IMR-90 (cell line): ENCODE data around the gene APBB3. TPM values are rescaled to one million over a fixed set of nuclear protein-coding genes. Genes with fewer than 3 reads are reported as not detected.

Experiments
- microRNA-seq, 2 experiments: library from miRNA; stranded (forward) in 1 of 2; unstranded in 1 of 2; fragments of 10-50 nt in 1 of 2; fragments of <30 nt in 1 of 2; gene quantifications in 1 of 2; microRNA quantifications in 1 of 2; one replicate each; pipeline versions ENCODE3 to v1.1.0; 2013 to 2020; ENCODE audit not compliant: insufficient read depth in 1 of 2, insufficient read length in 1 of 2, unreplicated experiment in 1 of 2
- polyA plus RNA-seq, 3 experiments: library from polyadenylated mRNA; depleted of rRNA; stranded (reverse); fragments of >200 nt; gene quantifications; 2 replicates each; pipeline ENCODE4 v1.2.3, GENCODE V29; 2012; ENCODE audit warnings: low replicate concordance in 1 of 3
- small RNA-seq, 5 experiments: library from RNA; depleted of rRNA; stranded (forward); fragments of <200 nt; gene quantifications; one replicate each; pipeline ENCODE3, GENCODE V24; 2012
- total RNA-seq: library from RNA; depleted of rRNA; stranded (reverse); fragments of >200 nt; gene quantifications from 2 replicates; pipeline ENCODE4 v1.2.3, GENCODE V29; 2012; rRNA removed

The APBB3 gene
- total and polyA plus RNA-seq, 2 of the 4 experiments (the other 2 are of a cell fraction), result 6.6 to 23.8 TPM

Small RNA genes within 50 kb of the gene (microRNA-seq; reads per million reads assigned to microRNA genes)
- gene MIR6831 (ENCODE audit: unreplicated experiment) (not detected), gene RF00279 (ENCODE audit: insufficient read depth, insufficient read length) (not detected), gene RF00443 (ENCODE audit: insufficient read depth, insufficient read length) (not detected)

Small RNA genes within 50 kb of the gene (small RNA-seq; reads per million reads assigned to genes)
- gene RF00279 (0 reads per million in 5 experiments), gene RF00443 (0 reads per million in 5 experiments)

Other genes with a start within 250 kb of the APBB3 start
- gene HBEGF, start 218.0 kb downstream of the APBB3 start, total RNA-seq, result 18.8 and 26.9 TPM in 2 replicates
- gene HBEGF, start 218.0 kb downstream of the APBB3 start, polyA plus RNA-seq (2012; rRNA removed), result 36.1 and 48.7 TPM in 2 replicates
- gene SLC4A9, start 204.4 kb downstream of the APBB3 start, total RNA-seq, result not detected in 2 replicates
- not detected in 2 replicates for gene SLC4A9, start 204.4 kb downstream of the APBB3 start, polyA plus RNA-seq (2012; rRNA removed)
- 36.7 and 46.4 TPM in 2 replicates for gene ANKHD1, start 162.8 kb downstream of the APBB3 start, total RNA-seq
- 29.1 and 32.1 TPM in 2 replicates for gene ANKHD1, start 162.8 kb downstream of the APBB3 start, polyA plus RNA-seq (2012; rRNA removed)
- 0.28 and 0.36 TPM in 2 replicates for gene EIF4EBP3, start 16.9 kb downstream of the APBB3 start, total RNA-seq
- gene EIF4EBP3, start 16.9 kb downstream of the APBB3 start, polyA plus RNA-seq (2012; rRNA removed), result 1.7 and 2.1 TPM in 2 replicates
- 52.9 and 53.9 TPM in 2 replicates for gene SRA1, start 7.1 kb downstream of the APBB3 start, total RNA-seq
- 54.8 TPM in 2 replicates for gene SRA1, start 7.1 kb downstream of the APBB3 start, polyA plus RNA-seq (2012; rRNA removed)
- 17.2 and 19.2 TPM in 2 replicates for gene SLC35A4, start 230 bp upstream of the APBB3 start, total RNA-seq
- gene SLC35A4, start 230 bp upstream of the APBB3 start, polyA plus RNA-seq (2012; rRNA removed), result 66.4 and 69.7 TPM in 2 replicates
- gene CD14, start 68.6 kb upstream of the APBB3 start, total RNA-seq, result 0.18 TPM in 1 of 2 replicates, not detected in the other
- gene CD14, start 68.6 kb upstream of the APBB3 start, polyA plus RNA-seq (2012; rRNA removed), result 0.17 and 0.19 TPM in 2 replicates
- 4.2 and 6.6 TPM in 2 replicates for gene TMCO6, start 74.9 kb upstream of the APBB3 start, total RNA-seq
- 7.2 and 10.6 TPM in 2 replicates for gene TMCO6, start 74.9 kb upstream of the APBB3 start, polyA plus RNA-seq (2012; rRNA removed)
- 20.4 and 30.0 TPM in 2 replicates for gene NDUFA2, start 83.0 kb upstream of the APBB3 start, total RNA-seq
- gene NDUFA2, start 83.0 kb upstream of the APBB3 start, polyA plus RNA-seq (2012; rRNA removed), result 104 and 131 TPM in 2 replicates
- gene IK, start 83.2 kb upstream of the APBB3 start, total RNA-seq, result 137 and 143 TPM in 2 replicates
- 99.8 and 105 TPM in 2 replicates for gene IK, start 83.2 kb upstream of the APBB3 start, polyA plus RNA-seq (2012; rRNA removed)
- 19.2 and 20.4 TPM in 2 replicates for gene WDR55, start 100.3 kb upstream of the APBB3 start, total RNA-seq
- 18.0 and 19.0 TPM in 2 replicates for gene WDR55, start 100.3 kb upstream of the APBB3 start, polyA plus RNA-seq (2012; rRNA removed)
- under 0.01 TPM in 2 replicates for gene DND1, start 109.0 kb upstream of the APBB3 start, total RNA-seq
- 0.63 and 0.67 TPM in 2 replicates for gene DND1, start 109.0 kb upstream of the APBB3 start, polyA plus RNA-seq (2012; rRNA removed)
- gene HARS1, start 126.8 kb upstream of the APBB3 start, total RNA-seq, result 134 and 141 TPM in 2 replicates
- 89.3 and 97.6 TPM in 2 replicates for gene HARS1, start 126.8 kb upstream of the APBB3 start, polyA plus RNA-seq (2012; rRNA removed)
- gene HARS2, start 126.9 kb upstream of the APBB3 start, total RNA-seq, result 30.1 and 36.9 TPM in 2 replicates
- gene HARS2, start 126.9 kb upstream of the APBB3 start, polyA plus RNA-seq (2012; rRNA removed), result 26.5 and 33.0 TPM in 2 replicates
- gene ZMAT2, start 135.8 kb upstream of the APBB3 start, total RNA-seq, result 16.3 and 44.7 TPM in 2 replicates
- 32.2 and 41.2 TPM in 2 replicates for gene ZMAT2, start 135.8 kb upstream of the APBB3 start, polyA plus RNA-seq (2012; rRNA removed)
- under 0.01 TPM in 1 of 2 replicates, not detected in the other for gene PCDHA1, start 221.5 kb upstream of the APBB3 start, total RNA-seq
- gene PCDHA1, start 221.5 kb upstream of the APBB3 start, polyA plus RNA-seq (2012; rRNA removed), result 0.05 and 0.07 TPM in 2 replicates
- not detected in 2 replicates for gene PCDHA2, start 230.3 kb upstream of the APBB3 start, total RNA-seq
- not detected in 2 replicates for gene PCDHA2, start 230.3 kb upstream of the APBB3 start, polyA plus RNA-seq (2012; rRNA removed)
- gene PCDHA3, start 236.5 kb upstream of the APBB3 start, total RNA-seq, result under 0.01 TPM in 2 replicates
- gene PCDHA3, start 236.5 kb upstream of the APBB3 start, polyA plus RNA-seq (2012; rRNA removed), result 0.03 and 0.06 TPM in 2 replicates
- gene PCDHA4, start 242.5 kb upstream of the APBB3 start, total RNA-seq, result under 0.01 and 0.28 TPM in 2 replicates
- 0.02 TPM in 1 of 2 replicates, not detected in the other for gene PCDHA4, start 242.5 kb upstream of the APBB3 start, polyA plus RNA-seq (2012; rRNA removed)